Spleen (tissue), 7 donors: ENCODE data around the gene FLII.

ENCODE experiments used
- POLR2A ChIP-seq, 3 donors: fragments of 450-650 bp; IDR thresholded peaks; one replicate each; pipeline ENCODE4 v1.5.1; 2017; ENCODE audit warnings: antibody characterized with exemption in 3 of 3, mild to moderate bottlenecking in 1 of 3
- POLR2AphosphoS5 ChIP-seq, 3 donors: sonication (generic); formaldehyde crosslinking; IDR thresholded peaks; one replicate each; pipeline ENCODE4 v1.5.1; 2017; ENCODE audit warnings: antibody characterized with exemption in 3 of 3
- TF ChIP-seq, protein P1 (sequence below), 11 experiments: fragments of 200-600 bp in 7 of 11; fragments of 450-650 bp in 4 of 11; sonication (generic) in 4 of 11; IDR thresholded peaks in 8 of 11; conservative IDR thresholded peaks in 3 of 11; 1 replicate in 7 of 11; 2 replicates in 4 of 11; pipeline versions ENCODE4 v1.4.0 to v1.8.0; 2016 to 2021; ENCODE audit warnings: antibody characterized with exemption in 11 of 11, inconsistent platforms in 4 of 11, mild to moderate bottlenecking in 1 of 11
- donor health status: DM: no; HTN: no; CAD: no; lungs with moderate emphysema.
- donor health status: DM: no; HTN: no; CAD: no.
- donor health status: DM: no; HTN: no; CAD: no.

DNA sequence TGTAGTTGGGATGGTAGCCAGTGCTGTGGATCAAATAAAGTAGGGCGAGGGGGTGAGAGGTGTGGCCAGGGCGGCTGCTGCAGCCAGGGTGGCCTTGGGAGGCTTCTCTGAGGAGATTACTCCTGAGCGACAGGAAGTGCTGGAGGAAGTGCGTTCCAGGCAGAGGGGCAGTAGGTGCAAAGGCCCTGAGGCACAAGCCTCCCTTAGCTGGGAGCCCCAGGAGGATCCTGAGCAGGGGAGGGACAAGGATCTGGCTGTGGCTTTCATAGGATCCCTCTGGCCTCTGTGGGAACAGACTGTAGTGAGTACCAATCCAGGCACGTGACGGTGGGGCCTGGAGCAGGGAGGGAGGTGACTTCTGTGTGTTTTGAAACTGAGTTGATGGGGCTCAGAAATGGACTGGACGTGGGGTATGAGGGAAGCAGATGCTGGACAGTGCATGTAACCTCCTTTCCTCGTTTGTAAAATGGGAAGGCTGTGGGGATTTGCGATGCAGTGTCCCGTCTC, 30.3 kb downstream of the FLII start:
- TF ChIP-seq POLR2A (IDR thresholded peaks at IDR 0.05): no peak
- TF ChIP-seq, protein P1, sequence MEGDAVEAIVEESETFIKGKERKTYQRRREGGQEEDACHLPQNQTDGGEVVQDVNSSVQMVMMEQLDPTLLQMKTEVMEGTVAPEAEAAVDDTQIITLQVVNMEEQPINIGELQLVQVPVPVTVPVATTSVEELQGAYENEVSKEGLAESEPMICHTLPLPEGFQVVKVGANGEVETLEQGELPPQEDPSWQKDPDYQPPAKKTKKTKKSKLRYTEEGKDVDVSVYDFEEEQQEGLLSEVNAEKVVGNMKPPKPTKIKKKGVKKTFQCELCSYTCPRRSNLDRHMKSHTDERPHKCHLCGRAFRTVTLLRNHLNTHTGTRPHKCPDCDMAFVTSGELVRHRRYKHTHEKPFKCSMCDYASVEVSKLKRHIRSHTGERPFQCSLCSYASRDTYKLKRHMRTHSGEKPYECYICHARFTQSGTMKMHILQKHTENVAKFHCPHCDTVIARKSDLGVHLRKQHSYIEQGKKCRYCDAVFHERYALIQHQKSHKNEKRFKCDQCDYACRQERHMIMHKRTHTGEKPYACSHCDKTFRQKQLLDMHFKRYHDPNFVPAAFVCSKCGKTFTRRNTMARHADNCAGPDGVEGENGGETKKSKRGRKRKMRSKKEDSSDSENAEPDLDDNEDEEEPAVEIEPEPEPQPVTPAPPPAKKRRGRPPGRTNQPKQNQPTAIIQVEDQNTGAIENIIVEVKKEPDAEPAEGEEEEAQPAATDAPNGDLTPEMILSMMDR (IDR thresholded peaks at IDR 0.05 in 8 of 11, conservative IDR thresholded peaks at IDR 0.05 in 3 of 11): no peak
- TF ChIP-seq POLR2AphosphoS5 (IDR thresholded peaks at IDR 0.05): no peak
